Stimulated activated CD4-positive, alpha-beta T cell treated with anti-CD3 and anti-CD28 coated beads, Interleukin-4, amount 100 ng/mL, for 48 hours (primary cell): ENCODE measurements around the gene DMAC2.
"Not testable (repeated sequence)": the region's sequence is repeated elsewhere in the genome, so short reads cannot be mapped to it uniquely, and the experiment has no call there.

Experiments used
- DNase-seq, 2 donors: peaks; one replicate each; pipeline ENCODE4 v3.0.0-alpha.2; 2020; ENCODE audit warnings: low read depth in 2 of 2

The DMAC2 gene

DNA sequence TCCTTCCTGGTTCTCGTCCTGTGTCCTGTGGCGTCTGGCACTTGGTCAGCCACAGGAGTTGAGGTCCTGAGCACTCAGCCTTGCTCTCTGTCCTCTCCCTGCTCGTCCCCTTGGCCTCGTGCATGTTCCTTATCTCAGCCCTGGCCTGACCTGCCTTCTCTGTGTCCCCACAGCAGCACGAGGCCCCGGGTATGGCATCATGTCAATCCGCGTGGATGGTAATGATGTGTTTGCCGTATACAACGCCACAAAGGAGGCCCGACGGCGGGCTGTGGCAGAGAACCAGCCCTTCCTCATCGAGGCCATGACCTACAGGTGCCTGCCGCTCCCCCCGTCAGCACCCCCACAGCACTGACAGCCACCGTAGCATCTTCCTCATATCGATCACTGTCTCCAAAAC is 17.3 kb downstream of the DMAC2 start:
- DNase-seq, result no peak

DNA sequence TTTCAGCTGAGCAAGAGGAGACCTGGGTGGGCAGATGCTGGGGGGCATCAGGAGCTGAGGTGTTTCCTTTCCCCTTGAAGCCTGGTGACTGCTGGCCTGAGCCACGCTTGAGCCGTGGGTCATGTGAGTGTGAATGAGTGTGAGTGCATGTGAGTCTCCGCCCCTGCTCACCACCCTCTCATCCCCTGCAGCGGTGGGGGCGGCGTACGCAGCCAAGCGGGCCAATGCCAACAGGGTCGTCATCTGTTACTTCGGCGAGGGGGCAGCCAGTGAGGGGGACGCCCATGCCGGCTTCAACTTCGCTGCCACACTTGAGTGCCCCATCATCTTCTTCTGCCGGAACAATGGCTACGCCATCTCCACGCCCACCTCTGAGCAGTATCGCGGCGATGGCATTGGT is 17.7 kb downstream of the DMAC2 start:
- no peak for DNase-seq

DNA sequence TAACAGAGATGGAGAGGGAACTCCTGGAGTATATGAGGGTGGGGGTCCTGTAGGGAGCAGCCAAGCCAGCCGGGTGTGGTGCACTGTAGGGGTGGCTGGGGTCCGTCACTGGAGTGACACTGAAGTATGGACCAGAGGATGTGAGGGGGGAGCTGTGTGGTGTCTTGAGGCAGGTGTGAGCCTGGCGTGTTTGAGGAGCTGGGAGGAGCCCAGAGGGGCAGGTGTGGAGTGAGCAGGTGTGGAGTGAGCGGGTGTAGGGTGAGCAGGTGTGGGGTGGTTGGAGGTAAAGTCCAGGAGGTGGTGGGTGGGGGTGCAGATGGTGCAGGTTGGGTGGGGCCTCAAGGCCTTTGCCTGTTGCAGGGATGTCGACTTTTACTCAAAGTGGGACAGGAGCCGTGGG is 18.4 kb downstream of the DMAC2 start:
- no peak for DNase-seq

DNA sequence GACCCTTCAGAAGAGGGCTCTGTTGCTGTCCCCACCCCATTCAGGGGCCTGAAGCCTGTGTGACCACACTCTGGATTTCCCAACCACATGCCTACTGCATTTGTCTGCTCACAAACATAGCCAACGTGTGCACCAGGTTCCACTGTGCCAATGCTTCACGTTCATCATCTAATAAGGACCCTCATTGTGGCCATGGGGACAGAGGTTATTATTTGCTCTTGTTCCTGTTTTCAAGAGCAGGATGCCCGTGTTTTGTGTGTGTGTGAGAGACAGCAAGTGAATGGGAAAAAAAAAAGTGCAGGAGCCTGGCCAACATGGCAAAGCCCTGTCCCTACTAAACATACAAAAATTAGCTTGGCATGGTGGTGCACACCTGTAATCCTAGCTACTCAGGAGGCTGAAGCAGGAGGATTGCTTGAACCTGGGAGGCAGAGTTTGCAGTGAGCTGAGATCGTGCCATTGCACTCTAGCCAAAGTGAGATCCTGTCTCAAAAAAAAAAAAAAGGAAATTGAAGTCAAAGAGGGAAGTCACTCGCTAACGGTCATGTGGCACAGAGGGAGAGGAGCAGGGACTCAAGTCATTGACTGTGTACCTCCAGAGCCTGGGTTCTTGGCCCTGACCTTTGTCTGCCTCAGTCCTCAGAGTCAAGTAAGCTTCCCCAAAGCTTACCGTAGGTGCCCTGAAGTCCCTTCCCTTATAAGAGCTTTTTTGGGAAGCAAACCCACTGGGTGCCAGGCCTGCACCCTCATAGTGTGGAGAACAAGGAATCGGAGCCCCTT is 19.4 kb downstream of the DMAC2 start:
- no peak for DNase-seq

DNA sequence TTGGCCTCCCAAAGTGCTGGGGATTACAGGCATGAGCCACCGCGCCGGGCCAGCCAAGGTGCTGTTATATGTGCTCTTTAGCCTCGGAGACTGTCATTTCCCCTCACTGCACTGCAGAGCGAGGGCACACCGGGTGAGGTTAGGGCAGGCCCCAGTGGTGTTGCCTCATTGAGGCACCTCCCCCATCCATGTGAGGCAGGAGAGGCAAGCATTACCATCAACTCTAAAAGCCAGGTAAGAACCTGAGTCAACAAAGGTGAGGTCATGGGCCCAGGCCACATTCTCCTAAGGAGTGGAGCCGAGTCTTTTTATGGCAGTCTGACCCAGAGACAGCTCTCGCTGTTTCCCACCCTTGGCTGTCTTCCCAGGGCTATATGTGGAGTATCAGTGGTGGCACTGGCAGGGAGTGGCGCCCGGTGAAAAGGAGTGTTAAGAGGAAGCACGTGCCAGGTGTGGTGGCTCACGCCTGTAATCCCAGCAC is 23.5 kb downstream of the DMAC2 start:
- no peak for DNase-seq

DNA sequence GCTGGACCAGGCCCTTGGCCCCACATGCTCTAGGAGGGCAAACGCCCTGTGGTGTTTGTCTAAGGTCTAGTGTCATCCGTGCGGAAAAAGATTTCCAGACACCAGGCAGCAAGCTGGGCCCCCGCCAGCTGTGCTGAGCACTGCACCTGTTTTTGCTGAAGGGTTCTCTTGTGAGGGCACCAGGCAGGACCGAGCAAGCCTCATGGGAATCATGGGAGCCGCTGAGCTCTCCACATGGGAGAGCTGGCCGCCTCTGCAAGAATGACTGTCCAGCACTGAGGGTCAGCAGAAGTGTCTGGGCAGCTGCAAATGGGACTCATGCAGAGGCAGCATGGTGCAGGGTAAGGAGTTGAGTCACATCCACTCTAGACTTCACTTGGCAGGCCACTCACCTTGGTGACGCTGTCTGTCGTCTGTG is 24.5 kb downstream of the DMAC2 start:
- no peak for DNase-seq

DNA sequence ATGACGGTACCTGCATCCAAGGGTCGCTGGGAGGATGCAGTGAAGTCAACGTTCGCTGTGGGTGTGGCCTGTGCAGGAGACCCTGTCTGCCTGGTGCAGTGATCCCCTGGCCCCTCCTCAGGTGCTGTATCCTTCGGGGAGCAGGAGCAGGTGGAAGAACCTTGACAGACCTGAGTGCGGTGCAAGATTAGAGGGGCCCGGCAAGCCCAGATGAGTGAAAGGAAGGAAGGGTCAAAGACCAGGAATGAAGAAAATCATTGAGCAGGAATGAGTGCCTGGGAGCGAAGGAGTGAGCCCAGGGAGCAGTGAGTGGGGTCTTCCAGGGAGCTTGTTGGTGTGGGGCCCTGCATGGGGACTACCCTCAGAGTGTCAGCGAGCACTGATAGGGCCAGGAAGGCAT is 25.3 kb downstream of the DMAC2 start:
- DNase-seq, result no peak

DNA sequence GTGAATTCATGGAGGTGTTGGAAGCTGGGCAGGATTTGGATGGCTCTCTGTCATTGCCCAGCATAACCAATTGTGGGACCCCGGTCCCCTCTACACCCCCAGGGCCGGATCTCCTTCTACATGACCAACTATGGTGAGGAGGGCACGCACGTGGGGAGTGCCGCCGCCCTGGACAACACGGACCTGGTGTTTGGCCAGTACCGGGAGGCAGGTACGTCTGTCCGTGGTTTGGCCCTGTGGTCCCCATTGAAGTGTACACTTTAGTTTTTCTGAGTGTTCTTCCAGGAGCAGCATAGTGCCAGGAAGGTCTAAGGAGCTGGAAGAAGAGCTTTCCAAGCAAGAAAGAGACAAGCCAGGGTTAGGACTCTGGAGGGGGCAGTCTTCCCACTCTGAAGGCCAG is 25.8 kb downstream of the DMAC2 start:
- DNase-seq, result no peak

DNA sequence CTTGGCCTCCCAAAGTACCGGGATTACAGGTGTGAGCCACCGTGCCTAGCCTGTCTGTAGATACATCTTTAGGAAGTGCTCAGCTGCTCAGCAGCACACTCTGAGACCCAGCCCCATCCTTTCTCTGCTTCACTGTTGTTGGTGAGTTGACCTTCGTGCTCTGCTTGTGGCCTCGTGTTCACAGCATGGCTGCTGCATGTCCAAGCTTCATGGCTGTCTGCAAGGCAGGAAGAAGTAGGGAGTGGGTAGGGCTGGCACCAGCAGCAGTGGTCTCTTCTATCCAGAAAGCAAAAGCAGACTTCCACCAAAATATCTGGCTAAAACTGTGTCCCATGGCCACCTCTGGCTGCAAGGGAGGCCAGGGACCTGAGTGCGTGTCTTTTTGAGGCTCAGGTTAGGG is 26.8 kb downstream of the DMAC2 start:
- no peak for DNase-seq

DNA sequence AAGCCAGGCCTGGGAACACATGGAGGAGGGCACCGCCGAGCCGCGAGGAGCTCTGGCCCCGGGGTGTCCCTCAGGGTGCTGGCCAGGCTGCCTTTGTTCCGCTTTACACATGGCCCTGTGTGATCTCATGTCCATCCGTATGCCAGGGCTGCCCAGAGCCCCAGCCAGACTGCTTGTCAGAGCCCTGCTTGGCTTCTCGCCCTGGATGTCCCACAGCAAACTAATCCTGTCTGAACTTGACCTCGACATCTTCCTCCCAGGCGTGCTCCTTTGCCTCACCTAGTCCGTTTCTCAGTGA is 27.8 kb downstream of the DMAC2 start:
- no peak for DNase-seq

DNA sequence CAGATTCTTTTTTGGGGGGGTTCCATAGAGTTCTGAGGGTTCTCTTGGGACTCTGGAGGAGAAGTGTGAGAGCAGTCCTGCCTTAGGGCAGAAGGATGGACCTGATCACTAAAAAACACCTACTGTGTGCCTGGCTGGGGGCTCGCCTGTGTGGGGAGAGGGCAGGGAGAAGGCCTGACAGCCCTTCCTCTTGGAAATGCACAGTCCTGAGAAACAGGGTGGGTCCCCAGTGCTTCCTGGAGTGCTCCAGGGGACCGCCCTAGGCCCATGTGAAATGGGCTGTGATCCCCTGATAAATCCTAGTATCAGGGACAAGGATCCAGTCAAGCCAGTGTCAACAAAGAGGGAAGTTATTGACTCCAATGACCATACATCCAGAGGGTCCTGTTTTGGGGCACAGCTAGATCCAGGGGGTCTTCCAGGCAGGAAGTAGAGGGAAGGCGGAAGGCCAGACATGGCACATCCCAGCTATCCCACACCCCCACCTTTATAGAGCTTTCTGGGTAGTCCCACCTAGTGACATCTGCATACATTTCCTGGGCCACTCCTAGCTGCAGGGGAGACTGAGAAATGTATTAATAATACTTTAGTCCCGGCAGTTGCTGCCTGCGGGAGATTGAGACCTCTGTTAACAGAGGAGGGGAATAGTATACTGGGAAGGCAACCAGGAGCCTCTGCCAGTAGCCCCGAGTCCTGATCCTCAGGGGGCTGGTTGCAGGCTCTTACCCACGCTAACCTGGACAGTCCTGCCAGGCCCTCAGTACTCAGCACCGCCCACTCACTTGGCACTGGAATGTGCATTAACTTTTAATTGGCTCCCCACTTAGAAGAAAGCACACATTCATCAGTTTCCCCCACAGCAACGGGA is 28.4 kb downstream of the DMAC2 start:
- no peak for DNase-seq

DNA sequence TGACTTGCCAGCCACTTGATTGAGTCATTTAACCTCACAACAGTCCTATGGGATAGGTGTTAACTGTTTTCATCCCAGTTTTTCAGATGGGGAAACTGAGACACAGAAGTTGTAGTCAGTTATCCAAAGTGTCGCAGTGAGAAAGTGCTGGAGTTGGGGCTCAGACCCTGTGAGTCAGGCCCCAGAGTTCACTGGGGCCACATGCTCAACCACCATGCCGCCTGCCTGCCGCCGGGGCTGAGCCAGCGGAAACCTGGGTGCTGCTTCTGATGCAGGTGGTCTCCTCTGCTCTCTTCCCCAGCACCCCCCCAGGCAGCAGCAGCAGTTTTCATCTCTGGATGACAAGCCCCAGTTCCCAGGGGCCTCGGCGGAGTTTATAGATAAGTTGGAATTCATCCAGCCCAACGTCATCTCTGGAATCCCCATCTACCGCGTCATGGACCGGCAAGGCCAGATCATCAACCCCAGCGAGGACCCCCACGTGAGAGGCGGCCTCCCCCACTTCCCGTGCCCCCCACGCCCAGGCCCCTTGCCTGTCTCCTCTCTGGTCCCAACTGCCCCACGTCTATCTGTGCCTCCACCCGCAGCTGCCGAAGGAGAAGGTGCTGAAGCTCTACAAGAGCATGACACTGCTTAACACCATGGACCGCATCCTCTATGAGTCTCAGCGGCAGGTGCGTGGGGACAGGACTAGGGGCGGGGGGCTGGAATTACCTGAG is 29.2 kb downstream of the DMAC2 start:
- no peak for DNase-seq

DNA sequence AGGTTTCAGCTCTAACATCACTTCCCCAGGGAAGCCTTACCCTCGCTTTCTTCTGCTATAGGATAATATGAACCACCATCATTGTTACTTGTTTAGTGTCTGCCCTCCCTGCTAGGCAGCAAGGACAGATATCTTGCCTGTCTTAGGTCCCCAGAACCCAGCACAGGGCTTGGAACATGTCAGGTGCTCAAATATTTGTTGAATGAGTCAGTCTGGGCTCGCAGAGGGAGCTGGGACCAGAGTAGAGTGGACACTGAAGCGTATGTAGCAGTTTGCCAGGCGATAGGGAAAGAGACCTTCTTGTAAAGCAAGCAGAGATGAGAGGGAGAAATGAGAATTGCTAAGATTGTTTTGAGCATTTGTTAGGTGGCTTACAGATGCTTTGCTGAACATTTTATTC is 30.4 kb downstream of the DMAC2 start:
- DNase-seq, result no peak

DNA sequence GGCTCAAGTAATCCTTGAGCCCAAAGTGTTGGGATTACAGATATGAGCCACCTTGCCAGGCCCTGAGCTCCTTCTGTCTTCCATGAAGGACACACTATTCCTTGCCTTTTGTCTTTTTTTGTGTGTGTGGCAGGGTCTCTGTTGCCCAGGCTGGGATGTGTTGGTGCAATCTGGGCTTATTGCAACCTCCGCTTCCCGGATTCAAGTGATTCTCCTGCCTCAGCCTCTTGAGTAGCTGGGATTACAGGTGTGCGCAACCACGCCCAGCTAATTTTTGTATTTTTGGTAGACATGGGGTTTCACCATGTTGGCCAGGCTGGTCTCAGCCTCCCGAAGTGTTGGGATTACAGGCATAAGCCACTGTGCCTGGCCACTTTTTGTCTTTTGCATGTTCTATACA is 30.9 kb downstream of the DMAC2 start:
- not testable (repeated sequence) for DNase-seq

DNA sequence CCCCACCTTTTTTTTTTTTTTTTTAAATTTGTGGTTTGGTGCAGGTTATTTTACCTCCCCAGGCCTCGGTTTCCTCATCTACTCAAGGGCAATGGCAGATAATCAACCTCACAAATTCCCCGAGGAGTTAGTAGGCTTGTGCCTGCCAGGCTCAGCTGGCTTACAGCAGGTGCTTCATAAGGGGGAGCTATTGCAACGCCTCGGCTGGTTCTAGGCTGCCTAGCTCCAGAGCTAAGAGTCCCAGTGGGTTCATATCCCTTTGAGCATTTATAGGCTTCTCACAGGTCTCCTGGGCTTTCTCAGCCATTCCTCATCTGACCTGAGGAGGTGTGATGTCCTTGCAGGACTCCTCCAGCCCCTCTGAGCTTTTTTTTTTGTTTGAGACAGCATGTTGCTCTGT is 31.5 kb downstream of the DMAC2 start:
- DNase-seq, result no peak

DNA sequence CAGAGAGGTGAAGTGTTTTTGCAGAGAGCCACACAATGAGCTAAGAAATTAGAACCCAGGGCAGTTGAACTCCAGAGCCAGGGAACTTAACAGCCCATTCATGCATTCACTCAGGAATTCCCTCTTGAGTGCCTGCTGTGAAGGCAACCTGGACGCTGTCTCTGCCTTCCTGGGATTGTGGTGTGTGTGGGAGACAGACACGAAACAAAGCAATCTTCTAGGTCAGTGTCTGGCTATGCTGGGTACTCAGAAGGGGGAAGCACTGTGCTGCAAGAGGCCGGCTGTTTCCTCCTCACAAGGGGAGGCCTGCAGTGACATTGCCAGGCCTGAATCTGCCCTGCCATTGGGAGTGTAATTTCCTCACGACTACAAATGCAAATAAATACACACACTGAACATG is 32.4 kb downstream of the DMAC2 start:
- DNase-seq, result no peak

DNA sequence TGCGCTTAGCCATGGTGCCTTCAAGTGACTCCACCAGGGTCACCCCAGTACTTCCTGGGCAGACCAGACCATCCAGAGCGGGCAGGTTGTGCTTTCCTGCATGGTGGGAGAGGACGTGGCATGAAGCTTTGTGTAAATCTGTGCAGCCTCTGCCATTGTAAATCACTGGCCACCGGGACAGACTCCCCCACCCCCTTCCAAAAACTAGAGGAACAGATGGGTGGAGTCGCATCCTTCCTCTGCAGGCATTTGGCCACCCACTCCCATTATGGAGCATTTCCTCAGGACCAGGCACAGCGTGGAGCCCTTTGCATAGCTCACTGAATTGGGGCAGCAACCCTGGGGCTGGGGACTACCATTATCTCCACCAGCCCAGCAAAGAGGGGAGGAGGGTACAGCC is 33.9 kb downstream of the DMAC2 start:
- no peak for DNase-seq

DNA sequence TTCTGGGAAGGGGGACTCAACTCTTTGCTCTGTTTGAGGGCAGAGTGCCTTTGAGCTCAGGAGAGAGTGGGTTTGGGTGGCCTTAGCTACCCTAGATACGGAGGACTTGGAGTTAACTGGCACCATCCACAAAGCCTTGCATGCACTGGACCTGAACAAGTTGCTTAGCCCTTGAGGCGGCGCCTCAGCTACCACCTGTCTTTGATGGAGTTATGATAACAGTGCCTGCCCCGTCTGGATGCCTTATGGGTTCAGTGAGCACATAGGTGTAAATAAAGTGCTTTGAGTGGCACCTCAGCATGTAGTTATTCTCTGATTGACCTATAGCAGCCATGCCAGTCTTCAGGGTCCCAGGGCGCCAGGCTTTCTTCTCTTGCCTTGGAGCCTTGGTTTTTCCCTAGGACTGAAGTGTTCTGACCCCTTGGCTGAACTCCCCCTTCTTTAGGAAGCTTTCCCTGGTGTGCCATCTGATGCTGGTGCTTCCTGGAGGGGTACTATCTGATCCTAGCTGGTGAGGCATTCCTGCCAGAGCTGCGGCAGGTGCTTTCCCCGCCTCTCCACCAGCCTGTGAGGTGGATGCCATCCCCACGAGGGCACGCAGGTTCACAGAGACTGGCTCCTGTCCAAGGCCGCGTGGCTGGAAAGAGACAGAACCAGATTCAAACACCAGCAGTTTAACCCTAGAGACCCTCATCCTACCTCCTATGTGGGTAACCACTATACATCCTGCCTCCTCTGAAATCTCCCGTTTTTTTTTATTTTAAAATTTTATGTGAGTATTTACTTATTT is 36.3 kb downstream of the DMAC2 start:
- DNase-seq, result no peak

DNA sequence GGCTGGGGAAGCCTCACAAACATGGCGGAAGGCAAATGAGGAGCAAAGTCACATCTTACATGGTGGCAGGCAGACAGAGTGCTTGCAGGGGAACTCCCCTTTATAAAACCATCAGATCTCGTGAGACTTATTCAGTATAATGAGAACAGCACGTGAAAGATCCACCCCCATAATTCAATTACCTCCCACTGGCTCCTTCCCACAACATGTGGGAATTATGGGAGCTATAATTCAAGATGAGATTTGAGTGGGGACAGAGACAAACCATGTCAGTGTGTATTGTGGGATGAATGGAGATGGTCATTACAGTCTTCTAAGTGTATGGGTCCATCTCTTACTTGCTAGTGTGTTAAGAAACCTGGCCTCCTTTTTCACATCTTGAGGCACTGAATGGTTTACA is 37.7 kb downstream of the DMAC2 start:
- DNase-seq, result no peak

DNA sequence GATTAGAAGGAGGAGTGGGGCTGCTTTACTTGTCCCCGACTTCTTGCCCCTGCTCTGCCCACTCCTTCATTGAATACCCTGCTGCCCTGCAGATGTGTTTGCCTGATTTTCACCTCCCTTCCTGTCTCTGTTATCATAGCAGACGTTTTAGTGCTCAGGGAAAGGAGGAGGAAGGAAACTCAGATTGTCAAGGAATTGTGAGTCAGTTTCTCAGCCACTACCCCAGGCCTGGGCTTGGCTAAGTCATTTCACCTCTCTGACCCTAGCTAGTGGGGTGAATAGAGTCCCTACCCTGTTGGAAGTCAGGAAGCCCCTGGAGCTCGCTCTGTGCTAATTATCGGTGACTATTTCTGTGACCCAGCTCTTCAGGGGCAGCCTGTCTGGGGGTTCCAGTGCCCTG is 38.2 kb downstream of the DMAC2 start:
- DNase-seq, result no peak

DNA sequence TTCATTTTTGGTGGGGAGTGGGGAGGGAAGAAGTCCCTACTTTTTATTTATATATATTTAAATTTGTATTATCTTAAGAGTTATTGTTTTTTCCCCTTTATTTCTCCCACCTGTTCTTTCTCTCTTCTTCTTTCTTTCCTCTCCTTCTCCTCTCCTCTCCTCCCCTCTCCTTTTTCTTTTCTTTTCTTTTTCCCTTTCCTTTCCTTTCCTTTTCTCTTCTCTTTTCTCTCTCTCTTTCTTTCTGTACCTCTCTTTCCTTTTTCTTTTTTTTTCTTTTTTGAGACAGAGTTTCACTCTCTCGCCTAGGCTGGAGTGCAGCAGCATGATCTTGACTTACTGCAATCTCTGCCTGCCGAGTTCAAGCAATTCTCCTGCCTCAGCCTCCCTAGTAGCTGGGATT is 40.2 kb downstream of the DMAC2 start:
- DNase-seq, result no peak

DNA sequence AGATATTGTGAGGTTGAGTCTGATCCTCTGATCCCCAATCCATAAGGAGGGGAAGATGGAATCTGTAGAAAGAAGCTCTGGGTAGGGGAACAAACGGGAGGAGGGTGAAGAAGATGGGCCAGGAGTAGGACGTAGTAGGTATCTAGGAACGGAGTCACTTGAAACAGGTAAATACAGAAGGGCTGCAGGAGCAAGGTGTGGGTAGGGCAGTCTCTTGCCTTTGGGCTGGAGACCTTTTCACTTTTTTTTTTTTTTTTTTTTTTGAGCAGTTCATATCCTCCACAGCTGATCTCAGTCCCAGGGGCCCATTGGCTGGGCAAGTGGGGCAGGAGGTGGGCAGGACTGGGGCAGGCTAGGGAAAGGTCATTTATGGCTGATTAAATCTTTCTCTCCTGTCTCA is 40.6 kb downstream of the DMAC2 start:
- DNase-seq, result no peak
